MCF 10A (cell line): Measurements from ENCODE around the gene GLYAT. TPM values are rescaled to one million over a fixed set of nuclear protein-coding genes. Genes with fewer than 3 reads are reported as not detected.

Source experiments
- BruUV-seq: library from RNA; stranded (reverse); fragments of 400-500 nt; replicated peaks from 2 replicates; lab custom pipeline; 2021; lab: Mats Ljungman, UMichigan
- CTCF ChIA-PET: fragments of 300-600 bp; sonication (Branson Sonifier 250); formaldehyde crosslinking; extraction: SDS; loops from one replicate; lab custom pipeline; 2021; ENCODE audit warnings: antibody characterized with exemption, inconsistent platforms; lab: Yijun Ruan, JAX
- POLR2A ChIA-PET: fragments of 300-600, 350-650 bp; sonication (Branson Sonifier 250); formaldehyde crosslinking; extraction: SDS; loops from one replicate; lab custom pipeline; 2020; ENCODE audit warnings: antibody characterized with exemption, inconsistent platforms; lab: Yijun Ruan, JAX
- DNase-seq: peaks from one replicate; pipeline ENCODE4 v3.0.0-alpha.2; 2018; ENCODE audit not compliant: unreplicated experiment
- H3K27ac Mint-ChIP-seq: one replicate; pipeline ENCODE4 v1.8.0; 2022; ENCODE audit warnings: mild to moderate bottlenecking, low read depth, mixed read lengths; ENCODE audit not compliant: unreplicated experiment
- H3K27me3 Mint-ChIP-seq: one replicate; pipeline ENCODE4 v1.8.0; 2022; ENCODE audit warnings: mixed read lengths; ENCODE audit not compliant: insufficient read depth, unreplicated experiment
- H3K36me3 Mint-ChIP-seq: one replicate; pipeline ENCODE4 v1.8.0; 2022; ENCODE audit warnings: mild to moderate bottlenecking, moderate library complexity, mixed read lengths; ENCODE audit not compliant: insufficient read depth, unreplicated experiment
- H3K4me1 Mint-ChIP-seq: one replicate; pipeline ENCODE4 v1.8.0; 2022; ENCODE audit warnings: mixed read lengths; ENCODE audit not compliant: insufficient read depth, unreplicated experiment
- H3K4me3 Mint-ChIP-seq: one replicate; pipeline ENCODE4 v1.8.0; 2022; ENCODE audit warnings: mild to moderate bottlenecking, moderate library complexity, mixed read lengths; ENCODE audit not compliant: unreplicated experiment
- H3K9me3 Mint-ChIP-seq: one replicate; pipeline ENCODE4 v1.8.0; 2022; ENCODE audit warnings: mixed read lengths; ENCODE audit not compliant: unreplicated experiment
- CTCF ChIP-seq: fragments of 200-600 bp; IDR thresholded peaks from one replicate; pipeline ENCODE4 v1.8.0; 2022; ENCODE audit warnings: antibody characterized with exemption, mild to moderate bottlenecking; ENCODE audit not compliant: unreplicated experiment
- intact Hi-C: fragments of 100-400 bp; cut with micrococcal nuclease; formaldehyde crosslinking; loops from 2 replicates; pipeline ENCODE4 v1.14.1; 2022
- total RNA-seq: library from RNA; stranded (reverse); gene quantifications from 2 replicates; pipeline ENCODE4 v1.2.3, GENCODE V29; 2022

The GLYAT gene
- total RNA-seq, 1 experiment from 2014 or later: not detected

- intact Hi-C loops: no loop called here
- DNase-seq: no peak
- no TSS peak for BruUV-seq
- Mint-ChIP-seq H3K36me3 (no peaks in the 10 kb centered on the region), H3K27ac (no peak overlapping the region), H3K27me3 (no peaks in the 10 kb centered on the region), H3K4me1 (peaks cover 22% of the 10 kb centered on the region), H3K9me3 (no peaks in the 10 kb centered on the region), H3K4me3 (no peak overlapping the region)
- no peak for TF ChIP-seq CTCF
- CTCF ChIA-PET: interaction anchor here (3.9 kb wide), 1 partner anchor 13 kb away, joined by 16 read pairs; no protein-coding TSS in a partner anchor
- POLR2A ChIA-PET: interaction anchor here (0.6 kb wide), 1 partner anchor 986 kb away, joined by 3 read pairs; no protein-coding TSS in a partner anchor
Observed at GRCh38 chr11:58775066-58775708, 43.4 kb upstream of the GLYAT start.

GRCh38 chr11:58774164-58774593 is 42.4 kb upstream of the GLYAT start:
- H3K4me3 Mint-ChIP-seq: no peak overlapping the region
- ChIA-PET CTCF (interaction anchor here (0.7 to 3.9 kb wide), 2 partner anchors 14 to 114 kb away, joined by 3 to 16 read pairs; no protein-coding TSS in a partner anchor), POLR2A (no interaction called here)
- TF ChIP-seq CTCF: no peak
- no TSS peak for BruUV-seq
- peaks cover 23% of the 10 kb centered on the region for H3K4me1 Mint-ChIP-seq
- intact Hi-C loops: loop anchor here (5.0 kb wide), 2 partner anchors 122 to 197 kb away; partner anchors contain the start of genes LPXN and ZFP91
- no peaks in the 10 kb centered on the region for H3K27me3 Mint-ChIP-seq
- no peaks in the 10 kb centered on the region for H3K9me3 Mint-ChIP-seq
- DNase-seq: no peak
- no peaks in the 10 kb centered on the region for H3K36me3 Mint-ChIP-seq
- H3K27ac Mint-ChIP-seq: no peak overlapping the region

GRCh38 chr11:58773337-58773736 is 41.6 kb upstream of the GLYAT start:
- CTCF ChIA-PET: interaction anchor here (1.2 to 3.2 kb wide), 3 partner anchors 15 to 120 kb away, joined by 3 to 20 read pairs (median 7); no protein-coding TSS in a partner anchor
- no TSS peak for BruUV-seq
- Mint-ChIP-seq H3K36me3 (no peaks in the 10 kb centered on the region), H3K27me3 (no peaks in the 10 kb centered on the region), H3K4me3 (no peak overlapping the region), H3K9me3 (no peaks in the 10 kb centered on the region), H3K4me1 (peaks cover 23% of the 10 kb centered on the region), H3K27ac (no peak overlapping the region)
- DNase-seq: no peak
- POLR2A ChIA-PET: no interaction called here
- intact Hi-C loops: loop anchor here (5.0 kb wide), 2 partner anchors 121 to 196 kb away; partner anchors contain the start of genes LPXN and ZFP91
- TF ChIP-seq CTCF: no peak
